SK-N-SH (cell line): ENCODE data around the gene DDX1.

ENCODE experiments used
- CTCF ChIP-seq: fragments of 200-600 bp; sonication (generic); IDR thresholded peaks from 2 replicates; pipeline ENCODE4 v1.6.1; 2017; ENCODE audit warnings: antibody characterized with exemption, mild to moderate bottlenecking, moderate library complexity
- ELF1 ChIP-seq: IDR thresholded peaks from 2 replicates; pipeline ENCODE4 v1.4.0; 2012
- FOSL2 ChIP-seq: IDR thresholded peaks from 2 replicates; pipeline ENCODE4 v1.4.0; 2012; ENCODE audit warnings: low read depth, mild to moderate bottlenecking, moderate library complexity, borderline replicate concordance
- GATA2 ChIP-seq: sonication (generic); formaldehyde crosslinking; IDR thresholded peaks from 2 replicates; pipeline ENCODE4 v1.5.0; 2020; ENCODE audit warnings: mild to moderate bottlenecking, missing genetic modification reagents
- JUND ChIP-seq: IDR thresholded peaks from 2 replicates; pipeline ENCODE4 v1.4.0; 2012
- MAX ChIP-seq: IDR thresholded peaks from 2 replicates; pipeline ENCODE4 v1.4.0; 2012; ENCODE audit warnings: low read depth
- MXI1 ChIP-seq: IDR thresholded peaks from 2 replicates; pipeline ENCODE4 v1.6.1; 2012; ENCODE audit warnings: mild to moderate bottlenecking, low read depth, low read length, improper control_type of control experiment
- POLR2AphosphoS5 ChIP-seq: IDR thresholded peaks from 2 replicates; pipeline ENCODE4 v1.6.1; 2012; ENCODE audit warnings: low read depth, low read length
- RCOR1 ChIP-seq: fragments of 150-350 bp; IDR thresholded peaks from 2 replicates; pipeline ENCODE4 v1.6.1; 2017; ENCODE audit warnings: antibody characterized with exemption, low read length
- TCF12 ChIP-seq: IDR thresholded peaks from 2 replicates; pipeline ENCODE4 v1.4.0; 2012
- TEAD4 ChIP-seq: IDR thresholded peaks from 2 replicates; pipeline ENCODE4 v1.4.0; 2012; ENCODE audit warnings: mild to moderate bottlenecking, borderline replicate concordance; ENCODE audit not compliant: insufficient read depth
- USF2 ChIP-seq: fragments of 150-350 bp; IDR thresholded peaks from 2 replicates; pipeline ENCODE4 v1.6.1; 2017; ENCODE audit warnings: antibody characterized with exemption, low read length, low read depth, borderline replicate concordance
- TF ChIP-seq, protein P1 (sequence below): IDR thresholded peaks from 2 replicates; pipeline ENCODE4 v1.4.0; 2012; ENCODE audit warnings: low read depth, borderline replicate concordance

- TF ChIP-seq CTCF (no peak), TEAD4 (no peak), TCF12 (no peak), POLR2AphosphoS5 (no peak), ELF1 (no peak), GATA2 (no peak), MAX (no peak), MXI1 (no peak), FOSL2 (no peak), USF2 (no peak), JUND (no peak), RCOR1 (no peak)
- TF ChIP-seq, protein P1, sequence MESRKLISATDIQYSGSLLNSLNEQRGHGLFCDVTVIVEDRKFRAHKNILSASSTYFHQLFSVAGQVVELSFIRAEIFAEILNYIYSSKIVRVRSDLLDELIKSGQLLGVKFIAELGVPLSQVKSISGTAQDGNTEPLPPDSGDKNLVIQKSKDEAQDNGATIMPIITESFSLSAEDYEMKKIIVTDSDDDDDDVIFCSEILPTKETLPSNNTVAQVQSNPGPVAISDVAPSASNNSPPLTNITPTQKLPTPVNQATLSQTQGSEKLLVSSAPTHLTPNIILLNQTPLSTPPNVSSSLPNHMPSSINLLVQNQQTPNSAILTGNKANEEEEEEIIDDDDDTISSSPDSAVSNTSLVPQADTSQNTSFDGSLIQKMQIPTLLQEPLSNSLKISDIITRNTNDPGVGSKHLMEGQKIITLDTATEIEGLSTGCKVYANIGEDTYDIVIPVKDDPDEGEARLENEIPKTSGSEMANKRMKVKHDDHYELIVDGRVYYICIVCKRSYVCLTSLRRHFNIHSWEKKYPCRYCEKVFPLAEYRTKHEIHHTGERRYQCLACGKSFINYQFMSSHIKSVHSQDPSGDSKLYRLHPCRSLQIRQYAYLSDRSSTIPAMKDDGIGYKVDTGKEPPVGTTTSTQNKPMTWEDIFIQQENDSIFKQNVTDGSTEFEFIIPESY = no peak
Observed at GRCh38 chr2:15669375-15669910, 77.8 kb downstream of the DDX1 start.
